Transverse colon (tissue), 4 donors: ENCODE data around the gene DDI2.

ENCODE experiments used
- CTCF ChIP-seq, 5 experiments: fragments of 200-600 bp in 3 of 5; fragments of 450-650 bp in 2 of 5; sonication (generic) in 3 of 5; IDR thresholded peaks; 1 replicate in 2 of 5; 2 replicates in 3 of 5; pipeline ENCODE4 v1.5.1; 2016 to 2017; ENCODE audit warnings: antibody characterized with exemption in 5 of 5, inconsistent platforms in 3 of 5, mild to moderate bottlenecking in 2 of 5, moderate library complexity in 1 of 5
- EP300 ChIP-seq: sonication (generic); formaldehyde crosslinking; IDR thresholded peaks from one replicate; pipeline ENCODE4 v1.6.1; 2017; ENCODE audit warnings: antibody characterized with exemption, low read depth
- POLR2A ChIP-seq: fragments of 450-650 bp; IDR thresholded peaks from one replicate; pipeline ENCODE4 v1.6.1; 2016; ENCODE audit warnings: antibody characterized with exemption, mild to moderate bottlenecking, moderate library complexity
- POLR2AphosphoS5 ChIP-seq, 3 donors: sonication (generic); formaldehyde crosslinking; IDR thresholded peaks; one replicate each; pipeline ENCODE4 v1.6.1; 2016; ENCODE audit warnings: antibody characterized with exemption in 3 of 3

GRCh38 chr1:15639931-15640330 lies 22.7 kb downstream of the DDI2 start:
- TF ChIP-seq POLR2AphosphoS5 (IDR thresholded peaks at IDR 0.05) (no peak), CTCF (IDR thresholded peaks at IDR 0.05) (no peak), POLR2A (no peak), EP300 (no peak)
